Fibroblast of lung (primary cell): ENCODE measurements around the gene C1orf232. TPM values are rescaled to one million over a fixed set of nuclear protein-coding genes. Genes with fewer than 3 reads are reported as not detected.

Experiments used
- DNase-seq, 2 donors: peaks; one replicate each; pipeline versions ENCODE4 v3.0.0 to v3.0.0-alpha.2; 2010; ENCODE audit warnings: low read depth in 2 of 2
- H2AFZ ChIP-seq: 2 replicates; pipeline ENCODE4 v1.5.1; 2012; ENCODE audit warnings: low read length, control low read depth, inconsistent platforms
- H3K27ac ChIP-seq: 2 replicates; pipeline ENCODE4 v1.5.1; 2011; ENCODE audit warnings: low read length, control low read depth; ENCODE audit not compliant: insufficient read depth
- H3K27me3 ChIP-seq: 2 replicates; pipeline ENCODE4 v1.5.1; 2011; ENCODE audit warnings: mild to moderate bottlenecking, low read length; ENCODE audit not compliant: control insufficient read depth, insufficient read depth
- H3K36me3 ChIP-seq: 2 replicates; pipeline ENCODE4 v1.5.1; 2011; ENCODE audit warnings: low read length; ENCODE audit not compliant: control insufficient read depth, insufficient read depth
- H3K4me1 ChIP-seq: 2 replicates; pipeline ENCODE4 v1.5.1; 2011; ENCODE audit warnings: low read length; ENCODE audit not compliant: control insufficient read depth, insufficient read depth; ENCODE audit errors: extremely low read depth
- H3K4me2 ChIP-seq: 2 replicates; pipeline ENCODE4 v1.5.1; 2011; ENCODE audit warnings: low read length, control low read depth; ENCODE audit not compliant: insufficient read depth; ENCODE audit errors: extremely low read depth
- H3K4me3 ChIP-seq, 4 experiments: fragments of 200-600 bp in 1 of 4; sonication (generic) in 1 of 4; replicated peaks in 1 of 4; 2 replicates each; pipeline ENCODE4 v1.5.1; 2011 to 2016; ENCODE audit warnings: low read length in 4 of 4, low read depth in 3 of 4, mild to moderate bottlenecking in 3 of 4, control low read depth in 2 of 4, inconsistent platforms in 1 of 4, mixed read lengths in 1 of 4; ENCODE audit not compliant: insufficient read depth in 1 of 4; ENCODE audit errors: control extremely low read depth in 1 of 4
- H3K79me2 ChIP-seq: 2 replicates; pipeline ENCODE4 v1.5.1; 2012; ENCODE audit warnings: mild to moderate bottlenecking, low read length, inconsistent platforms; ENCODE audit not compliant: control insufficient read depth, insufficient read depth
- H3K9ac ChIP-seq: 2 replicates; pipeline ENCODE4 v1.5.1; 2011; ENCODE audit warnings: mild to moderate bottlenecking, low read length, control low read depth; ENCODE audit not compliant: insufficient read depth
- H3K9me3 ChIP-seq: 2 replicates; pipeline ENCODE4 v1.5.1; 2012; ENCODE audit warnings: low read depth, low read length; ENCODE audit not compliant: control insufficient read depth, insufficient read depth
- H4K20me1 ChIP-seq: 2 replicates; pipeline ENCODE4 v1.5.1; 2011; ENCODE audit warnings: low read length; ENCODE audit not compliant: control insufficient read depth, insufficient read depth; ENCODE audit errors: extremely low read depth
- CTCF ChIP-seq, 2 donors: IDR thresholded peaks in 1 of 2; conservative IDR thresholded peaks in 1 of 2; 1 replicate in 1 of 2; 2 replicates in 1 of 2; pipeline ENCODE4 v1.5.1; 2011 to 2012; ENCODE audit warnings: low read length in 2 of 2, control low read depth in 1 of 2, inconsistent platforms in 1 of 2, low read depth in 1 of 2, mild to moderate bottlenecking in 1 of 2
- EZH2 ChIP-seq: IDR thresholded peaks from 2 replicates; pipeline ENCODE4 v1.5.1; 2012; ENCODE audit warnings: low read length, control low read depth, mild to moderate bottlenecking; ENCODE audit errors: missing control alignments
- polyA plus RNA-seq, 2 donors: library from polyadenylated mRNA; depleted of rRNA in 1 of 2; stranded (reverse) in 1 of 2; unstranded in 1 of 2; fragments of >200 nt; gene quantifications; 2 replicates each; pipeline ENCODE4 v1.2.1, GENCODE V29; 2011 to 2012; ENCODE audit warnings: missing spikeins in 1 of 2
- total RNA-seq: library from RNA; depleted of rRNA; stranded (reverse); fragments of >200 nt; gene quantifications from 2 replicates; pipeline ENCODE4 v1.2.1, GENCODE V29; 2014

C1orf232 gene
- total and polyA plus RNA-seq, 2 donors (not counting 1 experiment from before 2014, with no cell fraction given) = not detected

GRCh38 chr1:26170472-26170821 is 1.7 kb upstream of the C1orf232 start:
- no peak for DNase-seq
- H3K9me3 ChIP-seq = no peaks in the 10 kb centered on the region
- H3K27me3 ChIP-seq = no peaks in the 10 kb centered on the region
- peaks cover 3% of the 10 kb centered on the region for H3K36me3 ChIP-seq
- TF ChIP-seq CTCF (conservative IDR thresholded peaks at IDR 0.05 in 1 of 2, IDR thresholded peaks at IDR 0.05 in 1 of 2; ENCODE audit: low read depth in 1 of 2, low read length in 2 of 2) = no peak
- no peak for TF ChIP-seq EZH2
- H3K79me2 ChIP-seq = peaks cover 6% of the 10 kb centered on the region
- no peaks in the 10 kb centered on the region for H4K20me1 ChIP-seq
- H3K4me1 ChIP-seq = peaks cover 4% of the 10 kb centered on the region
- H3K4me2 ChIP-seq = peak overlapping the region; percentile 97
- H3K27ac ChIP-seq = peak overlapping the region; percentile 84
- peak overlapping the region; percentile 75 for H2AFZ ChIP-seq
- peak overlapping the region; percentile 80 to 94 (median 84) for H3K4me3 ChIP-seq
- H3K9ac ChIP-seq = peak overlapping the region; percentile 95

GRCh38 chr1:26169669-26170471 is 1.1 kb upstream of the C1orf232 start, which contains the start of gene ZNF593:
TSS of gene ZNF593 (plus strand) at chr1:26169908. CDS start at chr1:26169984, 76 bp downstream.
- Histone ChIP-seq H3K27ac (peak within 1 kb of the TSS; percentile 84), H3K79me2 (peaks cover 6% of the 10 kb centered on the region), H2AFZ (peak within 1 kb of the TSS; percentile 75), H3K4me1 (peaks cover 4% of the 10 kb centered on the region), H3K4me2 (peak within 1 kb of the TSS; percentile 97), H3K9ac (peak within 1 kb of the TSS; percentile 95), H3K9me3 (no peaks in the 10 kb centered on the region), H4K20me1 (no peaks in the 10 kb centered on the region), H3K36me3 (peaks cover 3% of the 10 kb centered on the region), H3K27me3 (no peaks in the 10 kb centered on the region), H3K4me3 (peak within 1 kb of the TSS; percentile 80 to 94 (median 84))
- peak; percentile 88 to 92 for DNase-seq
- TF ChIP-seq CTCF (conservative IDR thresholded peaks at IDR 0.05 in 1 of 2, IDR thresholded peaks at IDR 0.05 in 1 of 2; ENCODE audit: low read depth in 1 of 2, low read length in 2 of 2) = peak; percentile 73 to 86
- no peak for TF ChIP-seq EZH2

- Histone ChIP-seq H4K20me1 (no peaks in the 10 kb centered on the region), H3K27ac (no peak overlapping the region), H3K4me3 (peak overlapping the region in 1 of 4 experiments; percentile 94), H3K36me3 (peaks cover 3% of the 10 kb centered on the region), H3K9ac (no peak overlapping the region), H3K79me2 (peaks cover 6% of the 10 kb centered on the region), H3K4me2 (no peak overlapping the region), H3K27me3 (no peaks in the 10 kb centered on the region), H3K4me1 (peaks cover 4% of the 10 kb centered on the region), H2AFZ (no peak overlapping the region), H3K9me3 (no peaks in the 10 kb centered on the region)
- TF ChIP-seq CTCF (conservative IDR thresholded peaks at IDR 0.05 in 1 of 2, IDR thresholded peaks at IDR 0.05 in 1 of 2; ENCODE audit: low read depth in 1 of 2, low read length in 2 of 2) = no peak
- DNase-seq = no peak
Observed at GRCh38 chr1:26169198-26169554, 413 bp upstream of the C1orf232 start.
